Activated T-helper 2 cell treated with anti-CD3 and anti-CD28 coated beads, Interferon-gamma antibody, Interleukin-2, Interleukin-4, amounts not matched to agents 10 μg/mL and 5 μg/mL and 100 μg/mL, durations not matched to agents 14 hours and 24 hours and 36 hours (primary cell): ENCODE measurements around the gene LDLRAD3. TPM values are rescaled to one million over a fixed set of nuclear protein-coding genes. Genes with fewer than 3 reads are reported as not detected.

Experiments used
- DNase-seq: peaks from one replicate; pipeline ENCODE4 v3.0.0; 2021; ENCODE audit warnings: low spot score
- H3K27ac Mint-ChIP-seq: one replicate; pipeline ENCODE4 v1.8.0; 2021; ENCODE audit warnings: mixed read lengths
- H3K27me3 Mint-ChIP-seq: one replicate; pipeline ENCODE4 v1.8.0; 2021; ENCODE audit warnings: low read depth, mixed read lengths
- H3K36me3 Mint-ChIP-seq: one replicate; pipeline ENCODE4 v1.8.0; 2021; ENCODE audit warnings: low read depth, mixed read lengths
- H3K4me1 Mint-ChIP-seq: one replicate; pipeline ENCODE4 v1.8.0; 2021; ENCODE audit warnings: low read depth, mixed read lengths
- H3K4me3 Mint-ChIP-seq: one replicate; pipeline ENCODE4 v1.8.0; 2021; ENCODE audit warnings: low read depth, mild to moderate bottlenecking, moderate library complexity, mixed read lengths
- H3K9me3 Mint-ChIP-seq: one replicate; pipeline ENCODE4 v1.8.0; 2021; ENCODE audit warnings: mixed read lengths
- intact Hi-C: fragments of 100-400 bp; cut with micrococcal nuclease; formaldehyde crosslinking; loops from one replicate; pipeline ENCODE4 v1.15.1; 2023
- total RNA-seq: library from RNA; stranded (reverse); gene quantifications from 2 replicates; pipeline ENCODE4 v1.2.3, GENCODE V29; 2022

Gene LDLRAD3
- total RNA-seq, 1 donor from 2014 or later = 1.4 TPM

- no peaks in the 10 kb centered on the region for H3K9me3 Mint-ChIP-seq
- no peaks in the 10 kb centered on the region for H3K36me3 Mint-ChIP-seq
- H3K27ac Mint-ChIP-seq = no peak overlapping the region
- H3K27me3 Mint-ChIP-seq = peaks cover 36% of the 10 kb centered on the region
- peaks cover 3% of the 10 kb centered on the region for H3K4me1 Mint-ChIP-seq
- intact Hi-C loops = loop anchor here (5.0 to 10.0 kb wide), 3 partner anchors 64 to 338 kb away; partner anchors contain the start of genes COMMD9 and FJX1
- DNase-seq = no peak
- no peak overlapping the region for H3K4me3 Mint-ChIP-seq
Observed at GRCh38 chr11:35949242-35949641, 5.4 kb downstream of the LDLRAD3 start.

- Mint-ChIP-seq H3K27me3 (peaks cover 30% of the 10 kb centered on the region), H3K4me1 (peaks cover under 1% of the 10 kb centered on the region), H3K4me3 (no peak overlapping the region), H3K9me3 (no peaks in the 10 kb centered on the region), H3K27ac (no peak overlapping the region), H3K36me3 (no peaks in the 10 kb centered on the region)
- no peak for DNase-seq
- intact Hi-C loops = no loop called here
Observed at GRCh38 chr11:35950082-35950481, 6.2 kb downstream of the LDLRAD3 start.

GRCh38 chr11:35951680-35952079, 7.8 kb downstream of the LDLRAD3 start:
- Mint-ChIP-seq H3K4me3 (no peak overlapping the region), H3K4me1 (no peaks in the 10 kb centered on the region), H3K27me3 (peaks cover 15% of the 10 kb centered on the region), H3K36me3 (no peaks in the 10 kb centered on the region), H3K9me3 (no peaks in the 10 kb centered on the region), H3K27ac (no peak overlapping the region)
- intact Hi-C loops = no loop called here
- no peak for DNase-seq

- H3K36me3 Mint-ChIP-seq = no peaks in the 10 kb centered on the region
- no peaks in the 10 kb centered on the region for H3K4me1 Mint-ChIP-seq
- no peak overlapping the region for H3K27ac Mint-ChIP-seq
Observed at GRCh38 chr11:35953081-35953760, 9.4 kb downstream of the LDLRAD3 start.

GRCh38 chr11:35954205-35954604, 10.3 kb downstream of the LDLRAD3 start:
- intact Hi-C loops = no loop called here
- H3K27me3 Mint-ChIP-seq = peaks cover 9% of the 10 kb centered on the region

More at GRCh38 chr11:35953081-35953760, 9.4 kb downstream of the LDLRAD3 start:
- no peak for DNase-seq
- H3K9me3 Mint-ChIP-seq = no peaks in the 10 kb centered on the region
- H3K4me3 Mint-ChIP-seq = no peak overlapping the region
- intact Hi-C loops = no loop called here
- H3K27me3 Mint-ChIP-seq = peaks cover 9% of the 10 kb centered on the region

GRCh38 chr11:35955636-35956035, 11.8 kb downstream of the LDLRAD3 start:
- Mint-ChIP-seq H3K27me3 (peaks cover 9% of the 10 kb centered on the region), H3K36me3 (no peaks in the 10 kb centered on the region), H3K4me3 (no peak overlapping the region), H3K4me1 (no peaks in the 10 kb centered on the region), H3K9me3 (no peaks in the 10 kb centered on the region), H3K27ac (no peak overlapping the region)
- DNase-seq = no peak
- intact Hi-C loops = no loop called here

More at GRCh38 chr11:35954205-35954604, 10.3 kb downstream of the LDLRAD3 start:
- no peak overlapping the region for H3K4me3 Mint-ChIP-seq
- no peaks in the 10 kb centered on the region for H3K4me1 Mint-ChIP-seq
- H3K36me3 Mint-ChIP-seq = no peaks in the 10 kb centered on the region
- no peaks in the 10 kb centered on the region for H3K9me3 Mint-ChIP-seq
- H3K27ac Mint-ChIP-seq = no peak overlapping the region
- no peak for DNase-seq

GRCh38 chr11:35962369-35963138, 18.7 kb downstream of the LDLRAD3 start:
- Mint-ChIP-seq H3K4me3 (no peak overlapping the region), H3K9me3 (no peaks in the 10 kb centered on the region), H3K36me3 (no peaks in the 10 kb centered on the region), H3K4me1 (peaks cover 5% of the 10 kb centered on the region), H3K27ac (no peak overlapping the region), H3K27me3 (peaks cover 2% of the 10 kb centered on the region)
- intact Hi-C loops = no loop called here
- DNase-seq = no peak

GRCh38 chr11:35963911-35964310, 20.0 kb downstream of the LDLRAD3 start:
- H3K4me3 Mint-ChIP-seq = no peak overlapping the region
- intact Hi-C loops = no loop called here

GRCh38 chr11:35964841-35965240, 21.0 kb downstream of the LDLRAD3 start:
- Mint-ChIP-seq H3K4me3 (no peak overlapping the region), H3K36me3 (no peaks in the 10 kb centered on the region), H3K4me1 (peaks cover 5% of the 10 kb centered on the region), H3K27me3 (peaks cover 2% of the 10 kb centered on the region), H3K9me3 (no peaks in the 10 kb centered on the region), H3K27ac (no peak overlapping the region)
- intact Hi-C loops = no loop called here
- DNase-seq = no peak

More at GRCh38 chr11:35963911-35964310, 20.0 kb downstream of the LDLRAD3 start:
- DNase-seq = no peak
- peaks cover 2% of the 10 kb centered on the region for H3K27me3 Mint-ChIP-seq
- no peaks in the 10 kb centered on the region for H3K36me3 Mint-ChIP-seq
- peaks cover 5% of the 10 kb centered on the region for H3K4me1 Mint-ChIP-seq
- H3K27ac Mint-ChIP-seq = no peak overlapping the region
- H3K9me3 Mint-ChIP-seq = no peaks in the 10 kb centered on the region

GRCh38 chr11:35967042-35967441, 23.2 kb downstream of the LDLRAD3 start:
- peaks cover under 1% of the 10 kb centered on the region for H3K27me3 Mint-ChIP-seq
- no peaks in the 10 kb centered on the region for H3K9me3 Mint-ChIP-seq
- no peak overlapping the region for H3K27ac Mint-ChIP-seq
- H3K4me1 Mint-ChIP-seq = peaks cover 5% of the 10 kb centered on the region
- H3K4me3 Mint-ChIP-seq = no peak overlapping the region
- no peak for DNase-seq
- intact Hi-C loops = no loop called here
- no peaks in the 10 kb centered on the region for H3K36me3 Mint-ChIP-seq

GRCh38 chr11:35968386-35969088, 24.7 kb downstream of the LDLRAD3 start:
- no peak overlapping the region for H3K27ac Mint-ChIP-seq
- no peaks in the 10 kb centered on the region for H3K27me3 Mint-ChIP-seq
- intact Hi-C loops = no loop called here
- no peak for DNase-seq
- H3K9me3 Mint-ChIP-seq = no peaks in the 10 kb centered on the region
- H3K4me3 Mint-ChIP-seq = no peak overlapping the region
- H3K36me3 Mint-ChIP-seq = no peaks in the 10 kb centered on the region
- no peaks in the 10 kb centered on the region for H3K4me1 Mint-ChIP-seq

- Mint-ChIP-seq H3K4me1 (no peaks in the 10 kb centered on the region), H3K4me3 (no peak overlapping the region)
Observed at GRCh38 chr11:35969089-35970042, 25.5 kb downstream of the LDLRAD3 start.

More at GRCh38 chr11:35969089-35970042, 25.5 kb downstream of the LDLRAD3 start:
- intact Hi-C loops = no loop called here
- Mint-ChIP-seq H3K36me3 (no peaks in the 10 kb centered on the region), H3K27ac (no peak overlapping the region), H3K27me3 (no peaks in the 10 kb centered on the region), H3K9me3 (no peaks in the 10 kb centered on the region)
- no peak for DNase-seq
